HepG2 (cell line): ENCODE results near the gene GREM2. TPM values are rescaled to one million over a fixed set of nuclear protein-coding genes. Genes with fewer than 3 reads are reported as not detected.

ENCODE experiments used
- ATAC-seq: fragments of 200-7000 bp; cut with Tn5 transposase; 3 replicates; pipeline ENCODE4 v1.9.1; 2020; ENCODE audit warnings: mild to moderate bottlenecking, moderate library complexity
- BruUV-seq: library from RNA; stranded (reverse); fragments of 400-500 nt; replicated peaks from 2 replicates; lab custom pipeline; 2021; lab: Mats Ljungman, UMichigan
- CTCF ChIA-PET: fragments of 300-600 bp; formaldehyde crosslinking; extraction: SDS; loops from one replicate; lab custom pipeline; 2021; ENCODE audit warnings: low total read pairs, inconsistent platforms, low intra/inter-chr PET ratio; lab: Yijun Ruan, JAX
- POLR2A ChIA-PET: fragments of 350-600 bp; sonication (Branson Sonifier 250); formaldehyde crosslinking; loops from one replicate; lab custom pipeline; 2020; ENCODE audit warnings: antibody characterized with exemption, inconsistent platforms; lab: Yijun Ruan, JAX
- DNase-seq: peaks from one replicate; pipeline ENCODE4 v3.0.0-alpha.2; 2015; ENCODE audit warnings: low spot score
- FAIRE-seq: peaks from 3 replicates; lab custom pipeline; 2011; peaks lifted over from hg19 to GRCh38; lab: Jason Lieb, UNC
- H2AFZ ChIP-seq: one replicate; pipeline ENCODE4 v1.6.1; 2011; ENCODE audit warnings: low read length, inconsistent platforms
- H3K27ac ChIP-seq: fragments of 300-600 bp; 3 replicates; pipeline ENCODE4 v1.8.0; 2011; ENCODE audit warnings: mixed run types, mild to moderate bottlenecking, mixed read lengths, low read length, inconsistent platforms; ENCODE audit not compliant: insufficient read depth; ENCODE audit errors: extremely low read length
- H3K27me3 ChIP-seq, 2 experiments: fragments of 200-600 bp in 1 of 2; 2 replicates in 1 of 2; 3 replicates in 1 of 2; pipeline versions ENCODE4 v1.6.0 to v1.8.0; 2011; ENCODE audit warnings: low read length in 2 of 2, mild to moderate bottlenecking in 2 of 2, moderate library complexity in 2 of 2, inconsistent platforms in 1 of 2; ENCODE audit not compliant: insufficient read depth in 2 of 2, control insufficient read depth in 1 of 2
- H3K36me3 ChIP-seq, 2 experiments: fragments of 200-600 bp in 1 of 2; replicated peaks in 1 of 2; 2 replicates in 1 of 2; 3 replicates in 1 of 2; pipeline versions ENCODE4 v1.5.1 to v1.8.0; 2011; ENCODE audit warnings: low read length in 2 of 2, inconsistent platforms in 1 of 2; ENCODE audit not compliant: insufficient read depth in 2 of 2, control insufficient read depth in 1 of 2
- H3K4me1 ChIP-seq: 2 replicates; pipeline ENCODE4 v1.5.1; 2012; ENCODE audit warnings: low read length, inconsistent platforms; ENCODE audit not compliant: insufficient read depth
- H3K4me2 ChIP-seq: 2 replicates; pipeline ENCODE4 v1.6.0; 2011; ENCODE audit warnings: low read depth, low read length, inconsistent platforms
- H3K4me3 ChIP-seq, 3 experiments: fragments of 200-600 bp in 1 of 3; sonication (generic), shearing (Covaris generic) in 1 of 3; replicated peaks in 1 of 3; 2 replicates each; pipeline ENCODE4 v1.5.1; 2011 to 2016; ENCODE audit warnings: low read length in 3 of 3, inconsistent platforms in 2 of 3, low read depth in 2 of 3, mild to moderate bottlenecking in 2 of 3, control low read depth in 1 of 3, mixed read lengths in 1 of 3; ENCODE audit not compliant: insufficient read depth in 1 of 3
- H3K79me2 ChIP-seq: one replicate; pipeline ENCODE4 v1.6.1; 2011; ENCODE audit warnings: low read length, inconsistent platforms; ENCODE audit not compliant: insufficient read depth
- H3K9ac ChIP-seq: 2 replicates; pipeline ENCODE4 v1.6.0; 2011; ENCODE audit warnings: mild to moderate bottlenecking, low read depth, low read length, inconsistent platforms; ENCODE audit not compliant: insufficient read depth
- H3K9me3 ChIP-seq: 2 replicates; pipeline ENCODE4 v1.5.1; 2012; ENCODE audit warnings: mild to moderate bottlenecking, low read length
- H4K20me1 ChIP-seq: 2 replicates; pipeline ENCODE4 v1.6.0; 2011; ENCODE audit warnings: inconsistent platforms, mild to moderate bottlenecking, low read length, moderate library complexity; ENCODE audit not compliant: insufficient read depth
- NKX3-1 ChIP-seq: sonication (generic); formaldehyde crosslinking; IDR thresholded peaks from 2 replicates; pipeline ENCODE4 v1.5.0; 2020; ENCODE audit warnings: missing genetic modification reagents
- PREB ChIP-seq: sonication (generic); formaldehyde crosslinking; IDR thresholded peaks from 2 replicates; pipeline ENCODE4 v1.4.0; 2020; ENCODE audit warnings: missing genetic modification reagents
- ZBTB43 ChIP-seq: sonication (generic); formaldehyde crosslinking; conservative IDR thresholded peaks from 2 replicates; pipeline ENCODE4 v1.4.0; 2020; ENCODE audit warnings: missing genetic modification reagents
- WGBS: methylation state at CpG from one replicate; pipeline ENCODE4 v1.1.6; 2017; ENCODE audit warnings: low lambda C conversion rate; 5-methylcytosine and 5-hydroxymethylcytosine counted together
- in situ Hi-C: cut with HindIII; loops from 2 replicates; pipeline ENCODE4 v1.10.0; 2017; ENCODE audit warnings: low pct_unique_long_range_greater_than_20kb; ENCODE audit not compliant: extremely low pct_ligation_motif_present
- intact Hi-C: fragments of 100-400 bp; cut with micrococcal nuclease; formaldehyde crosslinking; loops from one replicate; pipeline ENCODE4 v1.10.0; 2022; ENCODE audit not compliant: unreplicated experiment
- polyA plus RNA-seq, 8 experiments: library from polyadenylated mRNA; depleted of rRNA in 3 of 8; stranded (reverse) in 7 of 8; unstranded in 1 of 8; fragments of >200 nt; fragmentation: Illumina TruSeq in 4 of 8; extraction: Trizol in 4 of 8; gene quantifications; 2 replicates each; pipeline versions ENCODE4 v1.2.1 to v1.2.3, GENCODE V29; 2011 to 2016; ENCODE audit warnings: low read depth in 4 of 8, missing spikeins in 1 of 8, mixed read lengths in 1 of 8; ENCODE audit not compliant: insufficient read depth in 1 of 8
- total RNA-seq, 5 experiments: library from RNA; depleted of rRNA; stranded (reverse); fragments of >200 nt; fragmentation: Illumina TruSeq; extraction: Trizol; gene quantifications; 2 replicates each; pipeline ENCODE4 v1.2.3, GENCODE V29; 2016; ENCODE audit warnings: low read depth in 1 of 5
- TF ChIP-seq, protein P1 (sequence below): sonication (generic); formaldehyde crosslinking; IDR thresholded peaks from 2 replicates; pipeline ENCODE4 v1.4.0; 2020; ENCODE audit warnings: missing genetic modification reagents, borderline replicate concordance
- TF ChIP-seq, protein P2 (sequence below): sonication (generic); formaldehyde crosslinking; IDR thresholded peaks from 2 replicates; pipeline ENCODE4 v1.5.0; 2020; ENCODE audit warnings: mild to moderate bottlenecking, missing genetic modification reagents, borderline replicate concordance

GREM2 gene
- total and polyA plus RNA-seq, 2 of the 13 experiments (the other 11 are each of a cell fraction or from before 2014, with no cell fraction given): 0.07 TPM; not detected in 1

GRCh38 chr1:240484804-240485443 lies 127.0 kb downstream of the GREM2 start:
- in situ Hi-C loops (no loop called here), intact Hi-C loops (no loop called here)
- ChIA-PET CTCF (no interaction called here), POLR2A (no interaction called here)
- Histone ChIP-seq H3K79me2 (no peaks in the 10 kb centered on the region), H3K27ac (no peak overlapping the region), H3K36me3 (no peaks in the 10 kb centered on the region), H3K4me1 (no peaks in the 10 kb centered on the region), H3K4me3 (no peak overlapping the region), H2AFZ (no peak overlapping the region), H4K20me1 (no peaks in the 10 kb centered on the region), H3K27me3 (no peaks in the 10 kb centered on the region), H3K9me3 (no peaks in the 10 kb centered on the region), H3K4me2 (no peak overlapping the region), H3K9ac (no peak overlapping the region)
- TF ChIP-seq NKX3-1: no peak
- DNase-seq (no peak), FAIRE-seq (no peak), ATAC-seq (no peak)
- BruUV-seq: no TSS peak
- WGBS: 2% methylated on average over 6 of the region's 6 CpGs

- DNase-seq (no peak), FAIRE-seq (no peak), ATAC-seq (no peak)
- no peak overlapping the region for H3K27ac ChIP-seq
- in situ Hi-C loops (no loop called here), intact Hi-C loops (no loop called here)
- no peaks in the 10 kb centered on the region for H3K36me3 ChIP-seq
- H3K4me2 ChIP-seq: no peak overlapping the region
- CTCF ChIA-PET: no interaction called here
- H4K20me1 ChIP-seq: no peaks in the 10 kb centered on the region
- H3K9ac ChIP-seq: no peak overlapping the region
- BruUV-seq: no TSS peak
- WGBS: 10% methylated on average over 6 of the region's 6 CpGs
- H3K27me3 ChIP-seq: no peaks in the 10 kb centered on the region
- H3K9me3 ChIP-seq: no peaks in the 10 kb centered on the region
- no peak overlapping the region for H2AFZ ChIP-seq
- H3K4me1 ChIP-seq: no peaks in the 10 kb centered on the region
- no peaks in the 10 kb centered on the region for H3K79me2 ChIP-seq
- no peak overlapping the region for H3K4me3 ChIP-seq
- POLR2A ChIA-PET: no interaction called here
- TF ChIP-seq, protein P1, sequence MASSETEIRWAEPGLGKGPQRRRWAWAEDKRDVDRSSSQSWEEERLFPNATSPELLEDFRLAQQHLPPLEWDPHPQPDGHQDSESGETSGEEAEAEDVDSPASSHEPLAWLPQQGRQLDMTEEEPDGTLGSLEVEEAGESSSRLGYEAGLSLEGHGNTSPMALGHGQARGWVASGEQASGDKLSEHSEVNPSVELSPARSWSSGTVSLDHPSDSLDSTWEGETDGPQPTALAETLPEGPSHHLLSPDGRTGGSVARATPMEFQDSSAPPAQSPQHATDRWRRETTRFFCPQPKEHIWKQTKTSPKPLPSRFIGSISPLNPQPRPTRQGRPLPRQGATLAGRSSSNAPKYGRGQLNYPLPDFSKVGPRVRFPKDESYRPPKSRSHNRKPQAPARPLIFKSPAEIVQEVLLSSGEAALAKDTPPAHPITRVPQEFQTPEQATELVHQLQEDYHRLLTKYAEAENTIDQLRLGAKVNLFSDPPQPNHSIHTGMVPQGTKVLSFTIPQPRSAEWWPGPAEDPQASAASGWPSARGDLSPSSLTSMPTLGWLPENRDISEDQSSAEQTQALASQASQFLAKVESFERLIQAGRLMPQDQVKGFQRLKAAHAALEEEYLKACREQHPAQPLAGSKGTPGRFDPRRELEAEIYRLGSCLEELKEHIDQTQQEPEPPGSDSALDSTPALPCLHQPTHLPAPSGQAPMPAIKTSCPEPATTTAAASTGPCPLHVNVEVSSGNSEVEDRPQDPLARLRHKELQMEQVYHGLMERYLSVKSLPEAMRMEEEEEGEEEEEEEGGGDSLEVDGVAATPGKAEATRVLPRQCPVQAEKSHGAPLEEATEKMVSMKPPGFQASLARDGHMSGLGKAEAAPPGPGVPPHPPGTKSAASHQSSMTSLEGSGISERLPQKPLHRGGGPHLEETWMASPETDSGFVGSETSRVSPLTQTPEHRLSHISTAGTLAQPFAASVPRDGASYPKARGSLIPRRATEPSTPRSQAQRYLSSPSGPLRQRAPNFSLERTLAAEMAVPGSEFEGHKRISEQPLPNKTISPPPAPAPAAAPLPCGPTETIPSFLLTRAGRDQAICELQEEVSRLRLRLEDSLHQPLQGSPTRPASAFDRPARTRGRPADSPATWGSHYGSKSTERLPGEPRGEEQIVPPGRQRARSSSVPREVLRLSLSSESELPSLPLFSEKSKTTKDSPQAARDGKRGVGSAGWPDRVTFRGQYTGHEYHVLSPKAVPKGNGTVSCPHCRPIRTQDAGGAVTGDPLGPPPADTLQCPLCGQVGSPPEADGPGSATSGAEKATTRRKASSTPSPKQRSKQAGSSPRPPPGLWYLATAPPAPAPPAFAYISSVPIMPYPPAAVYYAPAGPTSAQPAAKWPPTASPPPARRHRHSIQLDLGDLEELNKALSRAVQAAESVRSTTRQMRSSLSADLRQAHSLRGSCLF: no peak
- TF ChIP-seq, protein P2, sequence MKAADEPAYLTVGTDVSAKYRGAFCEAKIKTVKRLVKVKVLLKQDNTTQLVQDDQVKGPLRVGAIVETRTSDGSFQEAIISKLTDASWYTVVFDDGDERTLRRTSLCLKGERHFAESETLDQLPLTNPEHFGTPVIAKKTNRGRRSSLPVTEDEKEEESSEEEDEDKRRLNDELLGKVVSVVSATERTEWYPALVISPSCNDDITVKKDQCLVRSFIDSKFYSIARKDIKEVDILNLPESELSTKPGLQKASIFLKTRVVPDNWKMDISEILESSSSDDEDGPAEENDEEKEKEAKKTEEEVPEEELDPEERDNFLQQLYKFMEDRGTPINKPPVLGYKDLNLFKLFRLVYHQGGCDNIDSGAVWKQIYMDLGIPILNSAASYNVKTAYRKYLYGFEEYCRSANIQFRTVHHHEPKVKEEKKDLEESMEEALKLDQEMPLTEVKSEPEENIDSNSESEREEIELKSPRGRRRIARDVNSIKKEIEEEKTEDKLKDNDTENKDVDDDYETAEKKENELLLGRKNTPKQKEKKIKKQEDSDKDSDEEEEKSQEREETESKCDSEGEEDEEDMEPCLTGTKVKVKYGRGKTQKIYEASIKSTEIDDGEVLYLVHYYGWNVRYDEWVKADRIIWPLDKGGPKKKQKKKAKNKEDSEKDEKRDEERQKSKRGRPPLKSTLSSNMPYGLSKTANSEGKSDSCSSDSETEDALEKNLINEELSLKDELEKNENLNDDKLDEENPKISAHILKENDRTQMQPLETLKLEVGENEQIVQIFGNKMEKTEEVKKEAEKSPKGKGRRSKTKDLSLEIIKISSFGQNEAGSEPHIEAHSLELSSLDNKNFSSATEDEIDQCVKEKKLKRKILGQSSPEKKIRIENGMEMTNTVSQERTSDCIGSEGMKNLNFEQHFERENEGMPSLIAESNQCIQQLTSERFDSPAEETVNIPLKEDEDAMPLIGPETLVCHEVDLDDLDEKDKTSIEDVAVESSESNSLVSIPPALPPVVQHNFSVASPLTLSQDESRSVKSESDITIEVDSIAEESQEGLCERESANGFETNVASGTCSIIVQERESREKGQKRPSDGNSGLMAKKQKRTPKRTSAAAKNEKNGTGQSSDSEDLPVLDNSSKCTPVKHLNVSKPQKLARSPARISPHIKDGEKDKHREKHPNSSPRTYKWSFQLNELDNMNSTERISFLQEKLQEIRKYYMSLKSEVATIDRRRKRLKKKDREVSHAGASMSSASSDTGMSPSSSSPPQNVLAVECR (CRISPR knock-in tag): no peak
- TF ChIP-seq PREB (CRISPR knock-in tag) (no peak), ZBTB43 (CRISPR knock-in tag) (no peak)
Measured at GRCh38 chr1:240478536-240478935, 133.4 kb downstream of the GREM2 start.
